Measurements from ENCODE around the gene CASZ1. TPM values are rescaled to one million over a fixed set of nuclear protein-coding genes. Genes with fewer than 3 reads are reported as not detected.

Gene CASZ1
- total and polyA plus RNA-seq, 9 of the 15 experiments (the other 6 are each of a cell fraction or from before 2014, with no cell fraction given), result 0.01 to 4.0 (median 0.76) TPM; not detected in 1

DNA sequence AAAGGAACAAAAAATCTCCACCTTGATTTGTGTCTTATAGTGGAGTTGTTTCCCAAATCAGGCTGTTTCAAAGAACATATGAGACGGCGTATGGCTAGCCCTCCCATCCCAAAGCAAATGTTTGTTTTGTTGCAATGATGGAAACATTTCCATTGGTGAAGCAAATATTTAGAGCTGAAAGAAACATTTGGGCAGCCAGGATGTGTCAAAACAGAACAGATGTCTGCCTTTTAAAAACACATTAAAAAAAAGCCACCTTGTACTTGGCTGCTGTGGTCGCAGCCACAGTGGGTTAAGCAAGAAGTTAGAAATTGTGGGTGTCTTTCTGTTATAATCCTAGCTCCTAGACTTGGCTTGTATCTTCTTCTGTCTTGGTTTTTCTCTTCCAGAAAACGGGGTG, 205.4 kb downstream of the CASZ1 start:
- H3K9me1 ChIP-seq (ENCODE audit: control insufficient read depth, insufficient read depth, low read length), result no peaks in the 10 kb centered on the region
- POLR2A ChIA-PET, result interaction anchor here (0.6 to 1.5 kb wide), 4 partner anchors 9 to 193 kb away, joined by 3 to 5 read pairs (median 4); no protein-coding TSS in a partner anchor
- H3K79me2 ChIP-seq (ENCODE audit: control insufficient read depth, insufficient read depth, low read length), result no peaks in the 10 kb centered on the region
- no peak overlapping the region for H3K27ac ChIP-seq (ENCODE audit: extremely low read depth, low read depth, low read length)
- FAIRE-seq (no peak), ATAC-seq (no peak), DNase-seq (ENCODE audit: extremely low read depth in 1 of 4, low spot score in 3 of 4) (no peak)
- H2AFZ ChIP-seq (ENCODE audit: low read depth, low read length), result no peak overlapping the region
- in situ Hi-C loops (cut with MboI), result loop anchor here (10.0 kb wide), 1 partner anchor 274 kb away; no protein-coding TSS in a partner anchor
- no peak for TF ChIP-seq XRCC3 (IDR thresholded peaks at IDR 0.05)
- no peak for TF ChIP-seq POLR2AphosphoS2 (IDR thresholded peaks at IDR 0.05; ENCODE audit: low read length)
- TF ChIP-seq ASH1L (IDR thresholded peaks at IDR 0.05; ENCODE audit: borderline replicate concordance, low read depth, partially characterized antibody), result no peak
- TF ChIP-seq PTBP1 (IDR thresholded peaks at IDR 0.05; ENCODE audit: low read depth, low read length), result no peak
- CTCF ChIA-PET (ENCODE audit: low intra/inter-chr PET ratio), result no interaction called here
- H3K4me1 ChIP-seq (replicated peaks in 1 of 2; ENCODE audit: control insufficient read depth in 2 of 2, insufficient read depth in 2 of 2, low read length in 2 of 2), result no peaks in the 10 kb centered on the region
- H3K27me3 ChIP-seq (ENCODE audit: control insufficient read depth in 2 of 2, insufficient read depth in 2 of 2, low read length in 2 of 2), result no peaks in the 10 kb centered on the region
- 56% methylated on average over 4 of the region's 4 CpGs for WGBS (ENCODE audit: insufficient coverage, low coverage, missing lambda C conversion rate)
- BruUV-seq (replicated peaks), result no TSS peak
- H3K4me3 ChIP-seq, result no peak overlapping the region
- no peak overlapping the region for H3K9ac ChIP-seq (ENCODE audit: insufficient read depth in 1 of 2, low read depth in 2 of 2, low read length in 2 of 2)
- H3K9me3 ChIP-seq (replicated peaks; ENCODE audit: control insufficient read depth, insufficient read depth, low read depth, low read length), result no peaks in the 10 kb centered on the region
- H4K20me1 ChIP-seq (replicated peaks; ENCODE audit: control insufficient read depth, insufficient read depth, low read length), result no peaks in the 10 kb centered on the region
- H3K36me3 ChIP-seq (ENCODE audit: control insufficient read depth, insufficient read depth, low read length), result no peaks in the 10 kb centered on the region
- no peak overlapping the region for H3K4me2 ChIP-seq (ENCODE audit: insufficient read depth, low read length)
- intact Hi-C loops (cut with micrococcal nuclease), result no loop called here

- H3K4me1 ChIP-seq (replicated peaks in 1 of 2; ENCODE audit: control insufficient read depth in 2 of 2, insufficient read depth in 2 of 2, low read length in 2 of 2), result no peaks in the 10 kb centered on the region
- intact Hi-C loops (cut with micrococcal nuclease) (no loop called here), in situ Hi-C loops (cut with MboI) (no loop called here)
- no peaks in the 10 kb centered on the region for H3K79me2 ChIP-seq (ENCODE audit: control insufficient read depth, insufficient read depth, low read length)
- DNase-seq (ENCODE audit: extremely low read depth in 1 of 4, low spot score in 3 of 4) (no peak), FAIRE-seq (no peak), ATAC-seq (no peak)
- H3K9me3 ChIP-seq (replicated peaks; ENCODE audit: control insufficient read depth, insufficient read depth, low read depth, low read length), result no peaks in the 10 kb centered on the region
- no peak overlapping the region for H3K4me3 ChIP-seq
- ChIA-PET POLR2A (no interaction called here), CTCF (ENCODE audit: low intra/inter-chr PET ratio) (interaction anchor here (0.7 kb wide), 1 partner anchor 344 kb away, joined by 3 read pairs; no protein-coding TSS in a partner anchor)
- BruUV-seq (replicated peaks), result no TSS peak
- H3K4me2 ChIP-seq (ENCODE audit: insufficient read depth, low read length), result no peak overlapping the region
- H4K20me1 ChIP-seq (replicated peaks; ENCODE audit: control insufficient read depth, insufficient read depth, low read length), result no peaks in the 10 kb centered on the region
- no peak overlapping the region for H3K9ac ChIP-seq (ENCODE audit: insufficient read depth in 1 of 2, low read depth in 2 of 2, low read length in 2 of 2)
- no peak overlapping the region for H3K27ac ChIP-seq (ENCODE audit: extremely low read depth, low read depth, low read length)
- no peaks in the 10 kb centered on the region for H3K36me3 ChIP-seq (ENCODE audit: control insufficient read depth, insufficient read depth, low read length)
- 74% methylated on average over 5 of the region's 5 CpGs for WGBS (ENCODE audit: insufficient coverage, low coverage, missing lambda C conversion rate)
- no peaks in the 10 kb centered on the region for H3K27me3 ChIP-seq (ENCODE audit: control insufficient read depth in 2 of 2, insufficient read depth in 2 of 2, low read length in 2 of 2)
- no peaks in the 10 kb centered on the region for H3K9me1 ChIP-seq (ENCODE audit: control insufficient read depth, insufficient read depth, low read length)
- no peak overlapping the region for H2AFZ ChIP-seq (ENCODE audit: low read depth, low read length)
- TF ChIP-seq, protein P1, sequence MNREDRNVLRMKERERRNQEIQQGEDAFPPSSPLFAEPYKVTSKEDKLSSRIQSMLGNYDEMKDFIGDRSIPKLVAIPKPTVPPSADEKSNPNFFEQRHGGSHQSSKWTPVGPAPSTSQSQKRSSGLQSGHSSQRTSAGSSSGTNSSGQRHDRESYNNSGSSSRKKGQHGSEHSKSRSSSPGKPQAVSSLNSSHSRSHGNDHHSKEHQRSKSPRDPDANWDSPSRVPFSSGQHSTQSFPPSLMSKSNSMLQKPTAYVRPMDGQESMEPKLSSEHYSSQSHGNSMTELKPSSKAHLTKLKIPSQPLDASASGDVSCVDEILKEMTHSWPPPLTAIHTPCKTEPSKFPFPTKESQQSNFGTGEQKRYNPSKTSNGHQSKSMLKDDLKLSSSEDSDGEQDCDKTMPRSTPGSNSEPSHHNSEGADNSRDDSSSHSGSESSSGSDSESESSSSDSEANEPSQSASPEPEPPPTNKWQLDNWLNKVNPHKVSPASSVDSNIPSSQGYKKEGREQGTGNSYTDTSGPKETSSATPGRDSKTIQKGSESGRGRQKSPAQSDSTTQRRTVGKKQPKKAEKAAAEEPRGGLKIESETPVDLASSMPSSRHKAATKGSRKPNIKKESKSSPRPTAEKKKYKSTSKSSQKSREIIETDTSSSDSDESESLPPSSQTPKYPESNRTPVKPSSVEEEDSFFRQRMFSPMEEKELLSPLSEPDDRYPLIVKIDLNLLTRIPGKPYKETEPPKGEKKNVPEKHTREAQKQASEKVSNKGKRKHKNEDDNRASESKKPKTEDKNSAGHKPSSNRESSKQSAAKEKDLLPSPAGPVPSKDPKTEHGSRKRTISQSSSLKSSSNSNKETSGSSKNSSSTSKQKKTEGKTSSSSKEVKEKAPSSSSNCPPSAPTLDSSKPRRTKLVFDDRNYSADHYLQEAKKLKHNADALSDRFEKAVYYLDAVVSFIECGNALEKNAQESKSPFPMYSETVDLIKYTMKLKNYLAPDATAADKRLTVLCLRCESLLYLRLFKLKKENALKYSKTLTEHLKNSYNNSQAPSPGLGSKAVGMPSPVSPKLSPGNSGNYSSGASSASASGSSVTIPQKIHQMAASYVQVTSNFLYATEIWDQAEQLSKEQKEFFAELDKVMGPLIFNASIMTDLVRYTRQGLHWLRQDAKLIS (CRISPR knock-in tag; IDR thresholded peaks at IDR 0.05), result no peak
- TF ChIP-seq SRSF9 (IDR thresholded peaks at IDR 0.05; ENCODE audit: borderline replicate concordance, low read depth, low read length), result no peak
- TF ChIP-seq HDGF (IDR thresholded peaks at IDR 0.05), result no peak
- no peak for TF ChIP-seq ZNF740 (CRISPR knock-in tag; IDR thresholded peaks at IDR 0.05)
- no peak for TF ChIP-seq ZNF740 (tag; IDR thresholded peaks at IDR 0.05)
- TF ChIP-seq TARDBP (IDR thresholded peaks at IDR 0.05), result no peak
- TF ChIP-seq SMAD1 (IDR thresholded peaks at IDR 0.05; ENCODE audit: low read depth, low read length, partially characterized antibody), result no peak
- no peak for TF ChIP-seq KDM4B (IDR thresholded peaks at IDR 0.05; ENCODE audit: borderline replicate concordance in 2 of 2, low read depth in 1 of 2)
Observed at GRCh38 chr1:10589074-10589473, 207.4 kb downstream of the CASZ1 start.
